GM19397 (cell line): ENCODE results near the gene EDC4.
"Not testable (repeated sequence)": the region's sequence is repeated elsewhere in the genome, so short reads cannot be mapped to it uniquely, and the experiment has no call there.

Source experiments
- ATAC-seq: cut with Tn5 transposase; IDR thresholded peaks from one replicate; pipeline ENCODE4 v1.9.1; 2021; ENCODE audit warnings: mild to moderate bottlenecking, moderate library complexity; ENCODE audit not compliant: unreplicated experiment

The EDC4 gene

GRCh38 chr16:67893743-67894399, 21.0 kb downstream of the EDC4 start:
- no peak for ATAC-seq

GRCh38 chr16:67897231-67897630, 24.4 kb downstream of the EDC4 start:
- no peak for ATAC-seq

GRCh38 chr16:67901734-67902133, 28.9 kb downstream of the EDC4 start:
- ATAC-seq: no peak

- no peak for ATAC-seq
Measured at GRCh38 chr16:67902831-67903230, 30.0 kb downstream of the EDC4 start.

- no peak for ATAC-seq
Measured at GRCh38 chr16:67907397-67908180, 34.7 kb downstream of the EDC4 start.

- no peak for ATAC-seq
Measured at GRCh38 chr16:67909056-67909742, 36.3 kb downstream of the EDC4 start.

GRCh38 chr16:67910158-67910557, 37.3 kb downstream of the EDC4 start:
- no peak for ATAC-seq

GRCh38 chr16:67914758-67915495, 42.1 kb downstream of the EDC4 start:
- ATAC-seq: no peak

GRCh38 chr16:67915496-67915769, 42.6 kb downstream of the EDC4 start:
- ATAC-seq: not testable (repeated sequence)

GRCh38 chr16:67915831-67916723, 43.2 kb downstream of the EDC4 start:
- no peak for ATAC-seq

GRCh38 chr16:67917140-67917851, 44.4 kb downstream of the EDC4 start:
- no peak for ATAC-seq

- ATAC-seq: no peak
Measured at GRCh38 chr16:67917852-67918236, 45.0 kb downstream of the EDC4 start.

- no peak for ATAC-seq
Measured at GRCh38 chr16:67919622-67920221, 46.9 kb downstream of the EDC4 start.

GRCh38 chr16:67922221-67922620, 49.4 kb downstream of the EDC4 start:
- ATAC-seq: no peak

GRCh38 chr16:67922740-67923139, 49.9 kb downstream of the EDC4 start:
- ATAC-seq: no peak

- no peak for ATAC-seq
Measured at GRCh38 chr16:67923414-67924116, 50.7 kb downstream of the EDC4 start.

- ATAC-seq: no peak
Measured at GRCh38 chr16:67924140-67924906, 51.5 kb downstream of the EDC4 start.

GRCh38 chr16:67926181-67926750, 53.4 kb downstream of the EDC4 start:
- no peak for ATAC-seq
